Thyroid gland (tissue), 4 donors: ENCODE results near the gene BTBD9. TPM values are rescaled to one million over a fixed set of nuclear protein-coding genes. Genes with fewer than 3 reads are reported as not detected.

ENCODE experiments used
- DNase-seq, 2 donors: peaks; one replicate each; pipeline ENCODE4 v3.0.0-alpha.2; 2019
- H3K27ac ChIP-seq, 3 donors: fragments of 200-600 bp; sonication (generic); 1 replicate in 2 of 3; 2 replicates in 1 of 3; pipeline ENCODE4 v1.5.1; 2016 to 2019; ENCODE audit warnings: mild to moderate bottlenecking in 1 of 3, moderate library complexity in 1 of 3
- H3K27me3 ChIP-seq: fragments of 200-600 bp; sonication (generic); one replicate; pipeline ENCODE4 v1.5.1; 2019
- H3K36me3 ChIP-seq, 2 donors: fragments of 200-600 bp; sonication (generic); one replicate each; pipeline ENCODE4 v1.5.1; 2016 to 2019
- H3K4me1 ChIP-seq, 2 donors: fragments of 200-600 bp; sonication (generic); one replicate each; pipeline ENCODE4 v1.5.1; 2017 to 2019
- H3K4me3 ChIP-seq, 3 donors: fragments of 200-600 bp; sonication (generic); replicated peaks in 1 of 3; 1 replicate in 2 of 3; 2 replicates in 1 of 3; pipeline ENCODE4 v1.5.1; 2016; ENCODE audit warnings: mild to moderate bottlenecking in 1 of 3
- H3K9me3 ChIP-seq: fragments of 200-600 bp; sonication (generic); one replicate; pipeline ENCODE4 v1.5.1; 2017
- POLR2A ChIP-seq, 2 donors: fragments of 450-650 bp; IDR thresholded peaks; one replicate each; pipeline ENCODE4 v1.6.1; 2017; ENCODE audit warnings: antibody characterized with exemption in 2 of 2, mild to moderate bottlenecking in 2 of 2, moderate library complexity in 1 of 2
- WGBS, 2 donors: methylation state at CpG; one replicate each; pipeline ENCODE4 v1.1.5; 2017; 5-methylcytosine and 5-hydroxymethylcytosine counted together
- intact Hi-C: fragments of 100-400 bp; cut with DNase I; formaldehyde crosslinking; loops from one replicate; pipeline ENCODE4 v1.15.1; 2023
- total RNA-seq, 4 donors: library from RNA; depleted of rRNA; stranded (reverse); fragments of >200 nt; gene quantifications; one replicate each; pipeline ENCODE4 v1.2.3, GENCODE V29; 2016
- TF ChIP-seq, protein P1 (sequence below), 6 experiments: fragments of 200-600 bp in 3 of 6; fragments of 450-650 bp in 3 of 6; sonication (generic) in 3 of 6; IDR thresholded peaks; one replicate each; pipeline ENCODE4 v1.5.1; 2016 to 2019; ENCODE audit warnings: antibody characterized with exemption in 6 of 6, mild to moderate bottlenecking in 2 of 6, inconsistent platforms in 1 of 6, moderate library complexity in 1 of 6

BTBD9 gene
- total RNA-seq, 4 donors from 2014 or later, result 17.3 to 32.0 (median 27.4) TPM

DNA sequence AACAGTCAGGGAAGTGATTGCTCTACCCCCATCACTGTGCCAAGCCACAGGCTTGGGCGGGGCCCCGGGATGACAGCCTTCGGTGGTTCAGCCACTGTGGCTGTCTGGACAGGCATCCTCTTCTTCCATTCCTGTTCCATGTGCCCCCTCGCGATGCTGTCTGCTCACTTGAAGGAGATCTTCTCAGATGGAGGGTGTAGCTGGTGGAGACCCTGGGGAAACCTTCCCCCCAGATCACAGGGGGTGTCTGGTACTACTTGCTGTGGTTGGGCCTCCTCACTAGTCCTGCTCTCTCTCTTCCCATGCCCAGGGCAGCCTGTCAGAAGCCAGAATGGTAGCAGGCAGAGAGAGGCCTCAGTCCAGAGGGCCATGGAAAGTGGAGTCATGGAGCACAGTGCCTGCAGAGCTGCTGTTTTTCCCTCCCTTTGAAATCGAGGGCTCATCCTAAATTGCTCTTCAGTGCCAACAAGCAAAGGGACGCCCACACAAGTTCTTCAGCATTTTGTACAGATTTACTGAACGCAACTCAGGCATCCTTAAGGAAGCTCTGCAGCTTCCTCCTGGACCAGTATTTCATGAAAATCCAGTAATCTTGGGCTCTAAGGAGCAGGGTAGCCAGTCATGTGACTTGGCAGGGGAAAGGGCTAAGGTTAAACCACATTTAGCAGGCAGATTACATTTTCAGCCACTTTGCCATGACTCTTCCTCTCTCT is 493.6 kb downstream of the BTBD9 start:
- intact Hi-C loops, result no loop called here
- Histone ChIP-seq H3K27me3 (no peaks in the 10 kb centered on the region), H3K4me1 (peaks cover 27 to 42% of the 10 kb centered on the region in 2 donors), H3K36me3 (no peaks in the 10 kb centered on the region), H3K9me3 (no peaks in the 10 kb centered on the region), H3K27ac (no peak overlapping the region), H3K4me3 (no peak overlapping the region)
- 74 to 80% methylated on average over 8 of the region's 8 CpGs for WGBS, 2 donors
- no peak for TF ChIP-seq POLR2A (IDR thresholded peaks at IDR 0.05)
- TF ChIP-seq, protein P1, sequence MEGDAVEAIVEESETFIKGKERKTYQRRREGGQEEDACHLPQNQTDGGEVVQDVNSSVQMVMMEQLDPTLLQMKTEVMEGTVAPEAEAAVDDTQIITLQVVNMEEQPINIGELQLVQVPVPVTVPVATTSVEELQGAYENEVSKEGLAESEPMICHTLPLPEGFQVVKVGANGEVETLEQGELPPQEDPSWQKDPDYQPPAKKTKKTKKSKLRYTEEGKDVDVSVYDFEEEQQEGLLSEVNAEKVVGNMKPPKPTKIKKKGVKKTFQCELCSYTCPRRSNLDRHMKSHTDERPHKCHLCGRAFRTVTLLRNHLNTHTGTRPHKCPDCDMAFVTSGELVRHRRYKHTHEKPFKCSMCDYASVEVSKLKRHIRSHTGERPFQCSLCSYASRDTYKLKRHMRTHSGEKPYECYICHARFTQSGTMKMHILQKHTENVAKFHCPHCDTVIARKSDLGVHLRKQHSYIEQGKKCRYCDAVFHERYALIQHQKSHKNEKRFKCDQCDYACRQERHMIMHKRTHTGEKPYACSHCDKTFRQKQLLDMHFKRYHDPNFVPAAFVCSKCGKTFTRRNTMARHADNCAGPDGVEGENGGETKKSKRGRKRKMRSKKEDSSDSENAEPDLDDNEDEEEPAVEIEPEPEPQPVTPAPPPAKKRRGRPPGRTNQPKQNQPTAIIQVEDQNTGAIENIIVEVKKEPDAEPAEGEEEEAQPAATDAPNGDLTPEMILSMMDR (IDR thresholded peaks at IDR 0.05), result no peak
- DNase-seq, result no peak

DNA sequence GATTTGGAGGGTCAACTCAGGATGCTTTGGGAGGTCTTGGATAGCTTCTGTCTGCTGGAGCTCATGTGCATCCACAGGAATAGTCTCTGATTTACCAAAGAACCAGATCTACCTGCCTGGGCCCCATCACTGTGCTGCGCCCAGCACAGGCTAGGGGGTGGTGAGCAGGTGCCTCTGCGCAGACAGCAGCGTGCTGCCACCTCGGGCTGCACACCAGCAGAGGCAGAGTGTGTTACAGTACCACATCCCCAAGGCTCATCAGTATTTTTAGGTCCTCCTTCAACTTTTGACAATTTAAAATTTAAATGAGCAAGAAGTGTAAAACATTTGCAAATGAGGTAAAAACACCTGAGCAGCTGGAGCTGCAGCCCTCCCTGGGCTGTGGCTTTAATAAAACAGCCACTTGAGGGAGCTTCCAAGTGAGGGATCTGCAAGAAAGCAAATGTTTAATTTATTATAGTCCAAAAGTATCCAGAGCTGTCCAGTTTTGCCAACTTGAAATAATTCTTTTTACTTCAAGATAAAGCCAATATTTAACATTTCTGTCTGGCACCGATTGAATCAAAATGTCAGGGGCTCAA is 495.3 kb downstream of the BTBD9 start:
- TF ChIP-seq, protein P1 (IDR thresholded peaks at IDR 0.05), result peak in 1 of 6 experiments; percentile 18
- no peak for TF ChIP-seq POLR2A (IDR thresholded peaks at IDR 0.05)
- intact Hi-C loops, result no loop called here
- no peak for DNase-seq
- Histone ChIP-seq H3K27me3 (no peaks in the 10 kb centered on the region), H3K4me1 (peaks cover 27 to 47% of the 10 kb centered on the region in 2 donors), H3K4me3 (no peak overlapping the region), H3K27ac (no peak overlapping the region), H3K36me3 (no peaks in the 10 kb centered on the region), H3K9me3 (no peaks in the 10 kb centered on the region)
- 88% methylated on average over 5 of the region's 5 CpGs for WGBS, 2 donors

DNA sequence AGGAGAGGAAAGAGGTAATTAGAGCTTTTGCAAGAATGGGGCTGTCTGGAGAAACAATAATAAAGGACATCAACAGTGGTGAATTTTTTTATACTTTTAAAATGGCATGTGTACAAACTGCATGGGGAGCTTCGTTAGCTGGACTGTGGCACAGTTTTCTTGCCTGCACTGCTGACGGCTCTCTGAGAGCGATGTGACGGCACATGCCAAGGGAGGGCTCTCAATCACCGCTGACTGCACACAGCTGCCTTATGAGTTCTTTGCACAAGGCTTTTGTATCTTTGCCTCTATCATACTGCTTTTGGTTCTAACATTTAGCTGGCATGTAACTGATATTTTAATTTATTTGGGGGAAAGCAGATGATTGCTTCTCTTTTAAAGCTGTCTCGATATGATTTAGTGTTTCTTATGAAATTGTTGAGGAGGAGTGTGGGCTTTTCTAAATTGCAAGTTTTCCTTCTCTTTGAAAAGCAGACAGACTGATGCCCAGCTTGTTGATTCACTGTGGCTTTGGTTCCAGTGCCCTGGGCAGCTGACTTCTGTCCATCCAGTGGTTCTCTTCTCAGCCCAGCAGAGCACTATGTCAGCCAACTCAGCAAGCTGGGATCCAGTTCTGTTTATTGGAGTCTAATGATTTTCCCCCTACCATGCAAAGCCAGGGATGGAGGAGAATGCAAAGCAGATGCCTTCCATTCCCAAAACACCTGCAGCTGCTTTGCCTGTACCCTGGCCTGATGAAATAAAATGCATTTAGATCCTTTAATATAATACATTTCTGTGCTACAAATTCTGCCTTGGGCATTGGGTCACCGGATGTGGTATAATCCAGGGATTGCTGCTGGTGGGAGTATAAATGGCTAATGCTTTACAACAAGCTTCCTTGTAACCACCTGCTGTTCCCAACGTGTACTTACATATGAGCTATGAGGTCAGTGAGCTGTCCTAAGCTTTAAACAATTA is 496.3 kb downstream of the BTBD9 start:
- intact Hi-C loops, result no loop called here
- H3K27me3 ChIP-seq, result no peaks in the 10 kb centered on the region
- H3K36me3 ChIP-seq, result no peaks in the 10 kb centered on the region
- peak; percentile 62 to 73 for DNase-seq
- H3K4me1 ChIP-seq, result peaks cover 27 to 37% of the 10 kb centered on the region in 2 donors
- WGBS, 2 donors, result 49 to 59% methylated on average over 8 of the region's 8 CpGs
- no peak for TF ChIP-seq POLR2A (IDR thresholded peaks at IDR 0.05)
- TF ChIP-seq, protein P1 (IDR thresholded peaks at IDR 0.05), result no peak
- no peaks in the 10 kb centered on the region for H3K9me3 ChIP-seq
- no peak overlapping the region for H3K4me3 ChIP-seq
- H3K27ac ChIP-seq, result no peak overlapping the region

DNA sequence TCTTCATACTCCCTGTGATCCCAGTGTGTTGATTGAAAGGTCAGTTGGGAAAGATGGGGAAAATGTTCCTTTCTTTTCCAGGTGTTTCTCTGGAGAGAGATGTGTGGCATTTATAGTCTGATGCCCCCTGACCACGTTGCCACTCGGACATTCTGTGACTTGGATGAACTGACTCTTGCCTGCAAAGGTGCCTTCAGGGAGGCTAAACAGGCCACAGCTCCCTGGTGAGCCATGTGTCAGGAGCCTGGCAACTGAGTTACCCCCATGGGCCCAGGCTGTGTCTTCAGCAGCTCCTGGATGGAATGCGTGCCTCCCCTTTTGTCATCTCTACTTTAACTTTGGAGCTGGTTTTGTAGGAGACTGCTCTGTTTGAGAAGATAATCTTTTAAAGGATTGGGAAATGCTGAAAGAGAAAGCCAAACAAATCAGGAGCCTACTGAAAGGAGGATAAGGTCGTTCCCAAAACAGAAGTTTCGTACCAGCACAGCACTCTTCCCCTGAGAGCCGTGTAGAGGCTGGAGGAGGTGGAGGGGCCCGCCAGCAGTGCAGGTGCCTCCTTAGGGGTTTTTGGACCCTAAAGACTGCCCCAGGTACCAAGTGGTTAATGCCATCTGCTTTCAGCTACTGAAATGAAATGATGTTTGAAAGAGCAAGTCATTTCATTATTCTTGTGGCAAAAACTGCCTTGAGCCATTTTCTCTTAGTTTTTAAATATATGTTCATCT is 497.4 kb downstream of the BTBD9 start:
- no peaks in the 10 kb centered on the region for H3K36me3 ChIP-seq
- no peak for DNase-seq
- peaks cover 27 to 37% of the 10 kb centered on the region in 2 donors for H3K4me1 ChIP-seq
- no peak overlapping the region for H3K27ac ChIP-seq
- H3K4me3 ChIP-seq, result no peak overlapping the region
- H3K27me3 ChIP-seq, result no peaks in the 10 kb centered on the region
- H3K9me3 ChIP-seq, result no peaks in the 10 kb centered on the region
- TF ChIP-seq, protein P1 (IDR thresholded peaks at IDR 0.05), result no peak
- TF ChIP-seq POLR2A (IDR thresholded peaks at IDR 0.05), result no peak
- intact Hi-C loops, result no loop called here
- 92 to 94% methylated on average over 7 of the region's 7 CpGs for WGBS, 2 donors
